MM.1S (cell line): ENCODE measurements around the gene AMBRA1.

Experiments used
- DNase-seq: peaks from one replicate; pipeline ENCODE4 v3.0.0-alpha.2; 2015
- H2AFZ ChIP-seq: fragments of 300-600 bp; sonication (generic); 2 replicates; pipeline ENCODE4 v1.6.0; 2016; ENCODE audit warnings: antibody characterized with exemption, low read length
- H3F3A ChIP-seq: fragments of 300-600 bp; sonication (generic); 2 replicates; pipeline ENCODE4 v1.6.1; 2016; ENCODE audit warnings: mild to moderate bottlenecking, antibody characterized with exemption, low read length, moderate library complexity, mixed read lengths; ENCODE audit not compliant: insufficient read depth
- H3K27ac ChIP-seq: fragments of 300-600 bp; sonication (generic); 2 replicates; pipeline ENCODE4 v1.5.1; 2016; ENCODE audit warnings: mild to moderate bottlenecking, low read length
- H3K27me3 ChIP-seq: fragments of 300-600 bp; sonication (generic); replicated peaks from 2 replicates; pipeline ENCODE4 v1.6.0; 2016; ENCODE audit warnings: low read length; ENCODE audit not compliant: insufficient read depth
- H3K36me3 ChIP-seq: fragments of 300-600 bp; sonication (generic); replicated peaks from 2 replicates; pipeline ENCODE4 v1.6.1; 2016; ENCODE audit warnings: mild to moderate bottlenecking, low read length, mixed read lengths; ENCODE audit not compliant: insufficient read depth
- H3K4me1 ChIP-seq: fragments of 300-600 bp; sonication (generic); 2 replicates; pipeline ENCODE4 v1.6.1; 2016; ENCODE audit warnings: low read length, mixed read lengths
- H3K4me2 ChIP-seq: fragments of 300-600 bp; sonication (generic); 2 replicates; pipeline ENCODE4 v1.6.0; 2016; ENCODE audit warnings: low read depth, low read length
- H3K4me3 ChIP-seq: fragments of 300-600 bp; sonication (generic); 2 replicates; pipeline ENCODE4 v1.5.1; 2016; ENCODE audit warnings: low read length, mixed read lengths
- H3K79me2 ChIP-seq: fragments of 300-600 bp; sonication (generic); 2 replicates; pipeline ENCODE4 v1.6.1; 2016; ENCODE audit warnings: mixed run types, low read length, mixed read lengths
- H3K9ac ChIP-seq: fragments of 300-600 bp; sonication (generic); 2 replicates; pipeline ENCODE4 v1.6.1; 2016; ENCODE audit warnings: low read length, mixed read lengths
- H3K9me2 ChIP-seq: fragments of 300-600 bp; sonication (generic); replicated peaks from 2 replicates; pipeline ENCODE4 v1.6.1; 2016; ENCODE audit warnings: mild to moderate bottlenecking, low read length, mixed read lengths; ENCODE audit not compliant: insufficient read depth
- H3K9me3 ChIP-seq: fragments of 300-600 bp; sonication (generic); replicated peaks from 2 replicates; pipeline ENCODE4 v1.6.1; 2016; ENCODE audit warnings: mild to moderate bottlenecking, low read length, mixed read lengths; ENCODE audit not compliant: insufficient read depth
- H4K20me1 ChIP-seq: fragments of 300-600 bp; sonication (generic); 2 replicates; pipeline ENCODE4 v1.6.1; 2016; ENCODE audit warnings: mild to moderate bottlenecking, low read length, moderate library complexity, mixed read lengths; ENCODE audit not compliant: insufficient read depth
- CTCF ChIP-seq: fragments of 300-600 bp; sonication (generic); IDR thresholded peaks from 2 replicates; pipeline ENCODE4 v1.5.1; 2016; ENCODE audit warnings: antibody characterized with exemption, low read length, mixed read lengths
- EZH2 ChIP-seq: fragments of 300-600 bp; sonication (generic); optimal IDR thresholded peaks from 2 replicates; pipeline ENCODE3; 2017; ENCODE audit warnings: low read depth, mild to moderate bottlenecking, antibody characterized with exemption, low read length, mixed read lengths
- EZH2phosphoT487 ChIP-seq: fragments of 300-600 bp; sonication (generic); IDR thresholded peaks from 2 replicates; pipeline ENCODE4 v1.6.1; 2018; ENCODE audit warnings: antibody characterized with exemption, low read length

Gene AMBRA1

DNA sequence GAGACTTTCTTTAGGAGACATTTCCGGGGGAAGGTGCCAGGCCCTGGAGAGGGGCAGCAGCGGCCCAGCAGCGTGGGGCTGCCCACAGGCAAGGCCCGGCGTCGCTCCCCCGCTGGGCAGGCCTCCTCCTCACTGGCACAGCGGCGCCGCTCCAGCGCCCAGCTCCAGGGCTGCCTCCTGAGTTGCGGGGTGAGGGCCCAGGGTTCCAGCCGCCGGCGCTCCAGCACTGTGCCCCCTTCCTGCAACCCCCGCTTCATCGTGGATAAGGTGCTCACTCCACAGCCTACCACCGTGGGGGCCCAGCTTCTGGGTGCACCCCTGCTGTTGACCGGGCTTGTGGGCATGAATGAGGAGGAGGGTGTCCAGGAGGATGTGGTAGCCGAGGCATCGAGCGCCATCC, 227.6 kb downstream of the AMBRA1 start:
- Histone ChIP-seq H3K9ac (no peak overlapping the region), H3K79me2 (peaks cover 18% of the 10 kb centered on the region), H3K4me2 (no peak overlapping the region), H2AFZ (no peak overlapping the region), H3K36me3 (no peaks in the 10 kb centered on the region), H3K4me3 (no peak overlapping the region), H3K4me1 (no peaks in the 10 kb centered on the region), H3F3A (no peaks in the 10 kb centered on the region), H3K9me3 (no peaks in the 10 kb centered on the region), H4K20me1 (no peaks in the 10 kb centered on the region), H3K9me2 (no peaks in the 10 kb centered on the region), H3K27me3 (no peaks in the 10 kb centered on the region), H3K27ac (no peak overlapping the region)
- DNase-seq, result no peak
- TF ChIP-seq EZH2, result no peak
- no peak for TF ChIP-seq CTCF
- no peak for TF ChIP-seq EZH2phosphoT487

- H3K4me3 ChIP-seq, result no peak overlapping the region
- H3K9me2 ChIP-seq, result no peaks in the 10 kb centered on the region
- H3K9ac ChIP-seq, result no peak overlapping the region
- H3K9me3 ChIP-seq, result no peaks in the 10 kb centered on the region
- H3K4me2 ChIP-seq, result no peak overlapping the region
- H2AFZ ChIP-seq, result no peak overlapping the region
- no peaks in the 10 kb centered on the region for H4K20me1 ChIP-seq
- TF ChIP-seq EZH2phosphoT487 (no peak), CTCF (no peak)
- H3K27me3 ChIP-seq, result no peaks in the 10 kb centered on the region
- no peaks in the 10 kb centered on the region for H3F3A ChIP-seq
- DNase-seq, result no peak
- peaks cover 20% of the 10 kb centered on the region for H3K79me2 ChIP-seq
- H3K4me1 ChIP-seq, result no peaks in the 10 kb centered on the region
- no peaks in the 10 kb centered on the region for H3K36me3 ChIP-seq
- H3K27ac ChIP-seq, result no peak overlapping the region
Observed at GRCh38 chr11:46364791-46365190, 229.0 kb downstream of the AMBRA1 start.

GRCh38 chr11:46364056-46364455, 229.8 kb downstream of the AMBRA1 start:
- no peak overlapping the region for H3K9ac ChIP-seq
- H3F3A ChIP-seq, result no peaks in the 10 kb centered on the region
- H4K20me1 ChIP-seq, result no peaks in the 10 kb centered on the region
- no peaks in the 10 kb centered on the region for H3K9me3 ChIP-seq
- H3K4me1 ChIP-seq, result no peaks in the 10 kb centered on the region
- no peaks in the 10 kb centered on the region for H3K27me3 ChIP-seq
- no peaks in the 10 kb centered on the region for H3K36me3 ChIP-seq
- no peak overlapping the region for H3K4me3 ChIP-seq
- H3K9me2 ChIP-seq, result no peaks in the 10 kb centered on the region
- no peak for DNase-seq
- no peak overlapping the region for H2AFZ ChIP-seq
- H3K4me2 ChIP-seq, result no peak overlapping the region
- TF ChIP-seq EZH2 (no peak), CTCF (no peak), EZH2phosphoT487 (no peak)
- H3K27ac ChIP-seq, result no peak overlapping the region
- peaks cover 20% of the 10 kb centered on the region for H3K79me2 ChIP-seq
